ENCODE data around the gene SLCO6A1. TPM values are rescaled to one million over a fixed set of nuclear protein-coding genes. Genes with fewer than 3 reads are reported as not detected.

Gene SLCO6A1
- total RNA-seq, 1 experiment from 2014 or later, result not detected

- DNase-seq (ENCODE audit: unreplicated experiment), result peak; percentile 17
- peaks cover 11% of the 10 kb centered on the region for H3K27me3 Mint-ChIP-seq (ENCODE audit: insufficient read depth, unreplicated experiment)
- ChIA-PET CTCF (interaction anchor here (0.6 to 4.6 kb wide), 18 partner anchors 9 to 672 kb away, joined by 3 to 29 read pairs (median 5); no protein-coding TSS in a partner anchor), POLR2A (no interaction called here)
- H3K4me3 Mint-ChIP-seq (ENCODE audit: unreplicated experiment), result no peak overlapping the region
- peak; percentile 54 for TF ChIP-seq CTCF (IDR thresholded peaks at IDR 0.05; ENCODE audit: unreplicated experiment)
- H3K27ac Mint-ChIP-seq (ENCODE audit: low read depth, unreplicated experiment), result no peak overlapping the region
- intact Hi-C loops (cut with micrococcal nuclease), result loop anchor here (2.0 to 5.0 kb wide), 5 partner anchors 146 to 938 kb away; no protein-coding TSS in a partner anchor
- no TSS peak for BruUV-seq (replicated peaks)
- H3K9me3 Mint-ChIP-seq (ENCODE audit: unreplicated experiment), result no peaks in the 10 kb centered on the region
- H3K4me1 Mint-ChIP-seq (ENCODE audit: insufficient read depth, unreplicated experiment), result no peaks in the 10 kb centered on the region
- no peaks in the 10 kb centered on the region for H3K36me3 Mint-ChIP-seq (ENCODE audit: insufficient read depth, unreplicated experiment)
Measured at GRCh38 chr5:102536323-102536928, 37.6 kb upstream of the SLCO6A1 start.

GRCh38 chr5:102532123-102532522, 33.3 kb upstream of the SLCO6A1 start:
- intact Hi-C loops (cut with micrococcal nuclease), result no loop called here
- no peak overlapping the region for H3K4me3 Mint-ChIP-seq (ENCODE audit: unreplicated experiment)
- peaks cover 17% of the 10 kb centered on the region for H3K27me3 Mint-ChIP-seq (ENCODE audit: insufficient read depth, unreplicated experiment)
- TF ChIP-seq CTCF (IDR thresholded peaks at IDR 0.05; ENCODE audit: unreplicated experiment), result no peak
- BruUV-seq (replicated peaks), result no TSS peak
- no peaks in the 10 kb centered on the region for H3K4me1 Mint-ChIP-seq (ENCODE audit: insufficient read depth, unreplicated experiment)
- ChIA-PET POLR2A (no interaction called here), CTCF (no interaction called here)
- no peaks in the 10 kb centered on the region for H3K36me3 Mint-ChIP-seq (ENCODE audit: insufficient read depth, unreplicated experiment)
- no peaks in the 10 kb centered on the region for H3K9me3 Mint-ChIP-seq (ENCODE audit: unreplicated experiment)
- H3K27ac Mint-ChIP-seq (ENCODE audit: low read depth, unreplicated experiment), result no peak overlapping the region
- no peak for DNase-seq (ENCODE audit: unreplicated experiment)

GRCh38 chr5:102531506-102531905, 32.7 kb upstream of the SLCO6A1 start:
- H3K9me3 Mint-ChIP-seq (ENCODE audit: unreplicated experiment), result no peaks in the 10 kb centered on the region
- H3K27ac Mint-ChIP-seq (ENCODE audit: low read depth, unreplicated experiment), result no peak overlapping the region
- intact Hi-C loops (cut with micrococcal nuclease), result no loop called here

GRCh38 chr5:102529447-102529846, 30.6 kb upstream of the SLCO6A1 start:
- no peak for DNase-seq (ENCODE audit: unreplicated experiment)
- intact Hi-C loops (cut with micrococcal nuclease), result no loop called here
- H3K4me3 Mint-ChIP-seq (ENCODE audit: unreplicated experiment), result no peak overlapping the region
- CTCF ChIA-PET, result interaction anchor here (0.6 to 0.7 kb wide), 3 partner anchors 25 to 135 kb away, joined by 3 to 4 read pairs (median 3); no protein-coding TSS in a partner anchor
- no peak overlapping the region for H3K27ac Mint-ChIP-seq (ENCODE audit: low read depth, unreplicated experiment)
- BruUV-seq (replicated peaks), result no TSS peak
- no peaks in the 10 kb centered on the region for H3K36me3 Mint-ChIP-seq (ENCODE audit: insufficient read depth, unreplicated experiment)
- no peaks in the 10 kb centered on the region for H3K4me1 Mint-ChIP-seq (ENCODE audit: insufficient read depth, unreplicated experiment)
- POLR2A ChIA-PET, result interaction anchor here (0.6 kb wide), 1 partner anchor 211 kb away, joined by 3 read pairs; no protein-coding TSS in a partner anchor
- H3K27me3 Mint-ChIP-seq (ENCODE audit: insufficient read depth, unreplicated experiment), result peaks cover 12% of the 10 kb centered on the region
- no peak for TF ChIP-seq CTCF (IDR thresholded peaks at IDR 0.05; ENCODE audit: unreplicated experiment)
- H3K9me3 Mint-ChIP-seq (ENCODE audit: unreplicated experiment), result no peaks in the 10 kb centered on the region

More at GRCh38 chr5:102531506-102531905, 32.7 kb upstream of the SLCO6A1 start:
- BruUV-seq (replicated peaks), result no TSS peak
- Mint-ChIP-seq H3K36me3 (ENCODE audit: insufficient read depth, unreplicated experiment) (no peaks in the 10 kb centered on the region), H3K27me3 (ENCODE audit: insufficient read depth, unreplicated experiment) (peaks cover 12% of the 10 kb centered on the region), H3K4me1 (ENCODE audit: insufficient read depth, unreplicated experiment) (no peaks in the 10 kb centered on the region), H3K4me3 (ENCODE audit: unreplicated experiment) (no peak overlapping the region)
- ChIA-PET CTCF (no interaction called here), POLR2A (no interaction called here)
- no peak for TF ChIP-seq CTCF (IDR thresholded peaks at IDR 0.05; ENCODE audit: unreplicated experiment)
- no peak for DNase-seq (ENCODE audit: unreplicated experiment)
